ENCODE results near the gene CFAP47. TPM values are rescaled to one million over a fixed set of nuclear protein-coding genes. Genes with fewer than 3 reads are reported as not detected.
A peak's percentile ranks its signal among the peaks of the same experiment; 100 is the strongest.
"Not testable (repeated sequence)": the region's sequence is repeated elsewhere in the genome, so short reads cannot be mapped to it uniquely, and the experiment has no call there.

The CFAP47 gene
- total RNA-seq, 1 experiment from 2014 or later: 1.8 TPM

DNA sequence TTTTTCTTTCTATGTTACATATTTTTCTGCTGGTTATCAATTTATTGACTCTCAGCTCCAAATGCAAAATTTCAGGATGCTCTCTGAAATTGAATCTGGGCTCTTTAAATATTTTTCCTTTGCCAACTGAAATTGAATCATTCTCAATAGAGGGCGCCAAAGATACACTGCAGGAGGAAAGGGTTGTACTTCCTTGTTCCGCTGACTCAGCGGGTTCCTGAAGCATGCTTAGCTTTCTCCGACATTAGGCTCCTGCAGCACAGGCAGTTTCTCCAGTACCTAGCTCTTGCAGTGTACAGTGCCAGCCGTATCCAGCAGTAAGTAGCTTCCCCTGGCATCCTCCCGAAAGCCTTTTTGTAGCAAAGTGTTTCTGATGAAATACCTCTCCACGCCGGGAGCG is 28.8 kb upstream of the CFAP47 start:
- intact Hi-C loops (cut with micrococcal nuclease; ENCODE audit: unreplicated experiment): loop anchor here (1.0 to 10.0 kb wide), 5 partner anchors 572 to 1316 kb away; no protein-coding TSS in a partner anchor
- ChIA-PET CTCF (interaction anchor here (0.6 to 0.7 kb wide), 4 partner anchors 69 to 696 kb away, joined by 3 to 9 read pairs (median 3); no protein-coding TSS in a partner anchor), POLR2A (ENCODE audit: low non-redundant PET) (interaction anchor here (0.5 to 0.7 kb wide), 2 partner anchors 931 to 1240 kb away, joined by 3 to 4 read pairs; no protein-coding TSS in a partner anchor)
- Histone ChIP-seq H3K9me3 (ENCODE audit: low read depth, low read length, poor library complexity, severe bottlenecking) (no peaks in the 10 kb centered on the region), H3K27me3 (replicated peaks; ENCODE audit: insufficient read depth, low read depth, low read length, poor library complexity) (no peaks in the 10 kb centered on the region), H3K4me1 (ENCODE audit: insufficient read depth, low read length, poor library complexity, severe bottlenecking) (peaks cover 10% of the 10 kb centered on the region), H3K27ac (ENCODE audit: low read depth, low read length, poor library complexity, severe bottlenecking) (peak overlapping the region; percentile 62), H3K4me3 (ENCODE audit: low read depth, low read length, poor library complexity, severe bottlenecking) (peak overlapping the region; percentile 21), H3K36me3 (ENCODE audit: insufficient read depth, low read length, poor library complexity, severe bottlenecking) (no peaks in the 10 kb centered on the region)
- peak; percentile 94 for DNase-seq (ENCODE audit: low spot score)
- no TSS peak for BruUV-seq (replicated peaks)
- no peak for TF ChIP-seq EZH2 (IDR thresholded peaks at IDR 0.05; ENCODE audit: borderline replicate concordance, low read depth, low read length, poor library complexity, severe bottlenecking)
- TF ChIP-seq CTCF (conservative IDR thresholded peaks at IDR 0.05; ENCODE audit: low read depth, low read length): peak; percentile 79

GRCh38 chrX:35986816-35987215 is 67.3 kb downstream of the CFAP47 start:
- CTCF ChIA-PET; H3K27me3 ChIP-seq (replicated peaks; ENCODE audit: insufficient read depth, low read depth, low read length, poor library complexity); BruUV-seq (replicated peaks); H3K4me3 ChIP-seq (ENCODE audit: low read depth, low read length, poor library complexity, severe bottlenecking); DNase-seq (ENCODE audit: low spot score); H3K36me3 ChIP-seq (ENCODE audit: insufficient read depth, low read length, poor library complexity, severe bottlenecking); H3K4me1 ChIP-seq (ENCODE audit: insufficient read depth, low read length, poor library complexity, severe bottlenecking); POLR2A ChIA-PET (ENCODE audit: low non-redundant PET); H3K9me3 ChIP-seq (ENCODE audit: low read depth, low read length, poor library complexity, severe bottlenecking); H3K27ac ChIP-seq (ENCODE audit: low read depth, low read length, poor library complexity, severe bottlenecking); intact Hi-C loops (cut with micrococcal nuclease; ENCODE audit: unreplicated experiment): not testable (repeated sequence)

DNA sequence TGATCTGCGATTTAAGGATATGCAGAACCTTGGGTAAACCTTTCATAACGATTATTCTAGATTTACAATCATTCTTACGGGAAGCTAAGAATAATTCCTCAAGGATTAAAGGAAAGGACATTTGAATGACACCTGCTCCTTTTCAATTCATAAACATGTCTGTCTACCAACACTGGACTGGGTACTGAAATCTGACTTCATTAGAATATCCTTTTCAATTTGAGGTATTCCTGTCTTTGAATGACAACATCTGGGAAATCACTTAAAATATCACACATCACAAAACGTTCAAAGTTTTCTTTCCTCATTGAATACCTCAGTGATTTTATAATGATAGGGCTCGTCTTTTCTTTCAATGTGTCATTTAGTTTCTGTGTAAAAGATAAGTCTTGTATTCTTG is 87.7 kb downstream of the CFAP47 start:
- BruUV-seq (replicated peaks): no TSS peak
- intact Hi-C loops (cut with micrococcal nuclease; ENCODE audit: unreplicated experiment): no loop called here
- ChIA-PET CTCF (no interaction called here), POLR2A (ENCODE audit: low non-redundant PET) (no interaction called here)
- H3K4me3 ChIP-seq (ENCODE audit: low read depth, low read length, poor library complexity, severe bottlenecking): no peak overlapping the region
- H3K36me3 ChIP-seq (ENCODE audit: insufficient read depth, low read length, poor library complexity, severe bottlenecking): no peaks in the 10 kb centered on the region
- H3K27me3 ChIP-seq (replicated peaks; ENCODE audit: insufficient read depth, low read depth, low read length, poor library complexity): no peaks in the 10 kb centered on the region
- H3K4me1 ChIP-seq (ENCODE audit: insufficient read depth, low read length, poor library complexity, severe bottlenecking): no peaks in the 10 kb centered on the region
- no peak overlapping the region for H3K27ac ChIP-seq (ENCODE audit: low read depth, low read length, poor library complexity, severe bottlenecking)
- H3K9me3 ChIP-seq (ENCODE audit: low read depth, low read length, poor library complexity, severe bottlenecking): peaks cover 10% of the 10 kb centered on the region
- DNase-seq (ENCODE audit: low spot score): no peak
- TF ChIP-seq EZH2 (IDR thresholded peaks at IDR 0.05; ENCODE audit: borderline replicate concordance, low read depth, low read length, poor library complexity, severe bottlenecking) (no peak), CTCF (conservative IDR thresholded peaks at IDR 0.05; ENCODE audit: low read depth, low read length) (no peak)

- no peak for TF ChIP-seq CTCF (conservative IDR thresholded peaks at IDR 0.05; ENCODE audit: low read depth, low read length)
- H3K36me3 ChIP-seq (ENCODE audit: insufficient read depth, low read length, poor library complexity, severe bottlenecking): no peaks in the 10 kb centered on the region
- no TSS peak for BruUV-seq (replicated peaks)
- CTCF ChIA-PET: no interaction called here
- intact Hi-C loops (cut with micrococcal nuclease; ENCODE audit: unreplicated experiment): no loop called here
- H3K4me3 ChIP-seq (ENCODE audit: low read depth, low read length, poor library complexity, severe bottlenecking): no peak overlapping the region
- POLR2A ChIA-PET (ENCODE audit: low non-redundant PET): no interaction called here
- no peaks in the 10 kb centered on the region for H3K4me1 ChIP-seq (ENCODE audit: insufficient read depth, low read length, poor library complexity, severe bottlenecking)
- no peak for DNase-seq (ENCODE audit: low spot score)
- no peaks in the 10 kb centered on the region for H3K27me3 ChIP-seq (replicated peaks; ENCODE audit: insufficient read depth, low read depth, low read length, poor library complexity)
- no peak overlapping the region for H3K27ac ChIP-seq (ENCODE audit: low read depth, low read length, poor library complexity, severe bottlenecking)
- peaks cover 4% of the 10 kb centered on the region for H3K9me3 ChIP-seq (ENCODE audit: low read depth, low read length, poor library complexity, severe bottlenecking)
Measured at GRCh38 chrX:36019125-36019524, 99.6 kb downstream of the CFAP47 start.
